SK-N-SH (cell line): ENCODE measurements around the gene LECT2. TPM values are rescaled to one million over a fixed set of nuclear protein-coding genes. Genes with fewer than 3 reads are reported as not detected.

ENCODE experiments used
- CTCF ChIA-PET: fragments of 300-600, 350-600 bp; formaldehyde crosslinking; extraction: SDS; loops from one replicate; lab custom pipeline; 2021; lab: Yijun Ruan, JAX
- POLR2A ChIA-PET: fragments of 350-600 bp; sonication (Branson Sonifier 250); formaldehyde crosslinking; extraction: SDS; loops from one replicate; lab custom pipeline; 2020; ENCODE audit warnings: antibody characterized with exemption, inconsistent platforms; lab: Yijun Ruan, JAX
- DNase-seq: peaks from one replicate; pipeline ENCODE4 v3.0.0; 2012
- H2AFZ ChIP-seq: fragments of 200-600 bp; sonication (generic); 2 replicates; pipeline ENCODE4 v1.8.1; 2016; ENCODE audit warnings: antibody characterized with exemption, mild to moderate bottlenecking, low read depth
- H3F3A ChIP-seq: fragments of 200-600 bp; sonication (generic); replicated peaks from 2 replicates; pipeline ENCODE3; 2016; ENCODE audit warnings: antibody characterized with exemption, mild to moderate bottlenecking; ENCODE audit not compliant: insufficient read depth
- H3K27ac ChIP-seq, 2 experiments: fragments of 200-500 bp in 1 of 2; fragments of 200-600 bp in 1 of 2; sonication (Bioruptor generic) in 1 of 2; sonication (generic), shearing (Covaris generic) in 1 of 2; 2 replicates each; pipeline versions ENCODE4 v1.5.1 to v1.6.1; 2014 to 2016; ENCODE audit warnings: low read depth in 2 of 2, inconsistent platforms in 1 of 2, low read length in 1 of 2, mild to moderate bottlenecking in 1 of 2, mixed read lengths in 1 of 2
- H3K27me3 ChIP-seq: fragments of 200-600 bp; sonication (generic), shearing (Covaris generic); 2 replicates; pipeline ENCODE4 v1.6.1; 2016; ENCODE audit warnings: mixed run types; ENCODE audit not compliant: insufficient read depth
- H3K36me3 ChIP-seq, 2 experiments: fragments of 200-500 bp in 1 of 2; fragments of 200-600 bp in 1 of 2; sonication (Bioruptor generic) in 1 of 2; sonication (generic) in 1 of 2; replicated peaks in 1 of 2; 2 replicates each; pipeline versions ENCODE3 to v1.5.1; 2014 to 2016; ENCODE audit warnings: low read length in 1 of 2, mild to moderate bottlenecking in 1 of 2; ENCODE audit not compliant: insufficient read depth in 2 of 2, control insufficient read depth in 1 of 2
- H3K4me1 ChIP-seq, 2 experiments: fragments of 200-500 bp in 1 of 2; fragments of 200-600 bp in 1 of 2; sonication (Bioruptor generic) in 1 of 2; sonication (generic), shearing (Covaris generic) in 1 of 2; 2 replicates each; pipeline versions ENCODE4 v1.5.1 to v1.6.1; 2014 to 2016; ENCODE audit warnings: low read depth in 1 of 2, low read length in 1 of 2, mixed run types in 1 of 2; ENCODE audit not compliant: insufficient read depth in 2 of 2, control insufficient read depth in 1 of 2
- H3K4me2 ChIP-seq: fragments of 200-600 bp; sonication (generic), shearing (Covaris generic); 2 replicates; pipeline ENCODE4 v1.6.1; 2017; ENCODE audit warnings: mixed run types
- H3K4me3 ChIP-seq, 2 experiments: fragments of 200-500 bp in 1 of 2; fragments of 200-600 bp in 1 of 2; sonication (Bioruptor generic) in 1 of 2; sonication (generic), shearing (Covaris generic) in 1 of 2; 2 replicates each; pipeline versions ENCODE4 v1.5.1 to v1.8.1; 2014 to 2016; ENCODE audit warnings: low read depth in 2 of 2, inconsistent platforms in 1 of 2, low read length in 1 of 2, mild to moderate bottlenecking in 1 of 2, mixed read lengths in 1 of 2, moderate library complexity in 1 of 2
- H3K79me2 ChIP-seq: fragments of 200-600 bp; sonication (generic); 2 replicates; pipeline ENCODE4 v1.8.1; 2017; ENCODE audit warnings: mild to moderate bottlenecking; ENCODE audit not compliant: insufficient read depth
- H3K9ac ChIP-seq: fragments of 200-600 bp; sonication (generic); 2 replicates; pipeline ENCODE4 v1.6.1; 2017; ENCODE audit warnings: mixed run types
- H3K9me2 ChIP-seq: fragments of 200-600 bp; sonication (generic); 2 replicates; pipeline ENCODE4 v1.6.1; 2017; ENCODE audit warnings: mixed run types
- H3K9me3 ChIP-seq: fragments of 200-600 bp; sonication (generic); 2 replicates; pipeline ENCODE4 v1.6.1; 2017; ENCODE audit warnings: mixed run types, mild to moderate bottlenecking, moderate library complexity
- H4K20me1 ChIP-seq: fragments of 200-600 bp; sonication (generic); 2 replicates; pipeline ENCODE4 v1.6.1; 2017; ENCODE audit warnings: mild to moderate bottlenecking, mixed run types; ENCODE audit not compliant: insufficient read depth
- EP300 ChIP-seq, 2 experiments: IDR thresholded peaks; 2 replicates each; pipeline versions ENCODE4 v1.4.0 to v1.6.1; 2012; ENCODE audit warnings: borderline replicate concordance in 1 of 2, low read depth in 1 of 2, low read length in 1 of 2
- FOXJ3 ChIP-seq: sonication (generic); formaldehyde crosslinking; IDR thresholded peaks from 2 replicates; pipeline ENCODE4 v1.5.1; 2020; ENCODE audit warnings: mild to moderate bottlenecking, missing genetic modification reagents
- FOXM1 ChIP-seq: IDR thresholded peaks from 2 replicates; pipeline ENCODE4 v1.4.0; 2012; ENCODE audit warnings: low read depth, mild to moderate bottlenecking
- GABPA ChIP-seq: IDR thresholded peaks from 2 replicates; pipeline ENCODE4 v1.4.0; 2012; ENCODE audit warnings: low read depth, mild to moderate bottlenecking
- GATA2 ChIP-seq: sonication (generic); formaldehyde crosslinking; IDR thresholded peaks from 2 replicates; pipeline ENCODE4 v1.5.0; 2020; ENCODE audit warnings: mild to moderate bottlenecking, missing genetic modification reagents
- JUND ChIP-seq: IDR thresholded peaks from 2 replicates; pipeline ENCODE4 v1.4.0; 2012
- MXI1 ChIP-seq: IDR thresholded peaks from 2 replicates; pipeline ENCODE4 v1.6.1; 2012; ENCODE audit warnings: mild to moderate bottlenecking, low read depth, low read length, improper control_type of control experiment
- NFIC ChIP-seq: IDR thresholded peaks from 2 replicates; pipeline ENCODE4 v1.4.0; 2012; ENCODE audit warnings: borderline replicate concordance
- NRF1 ChIP-seq: IDR thresholded peaks from 2 replicates; pipeline ENCODE4 v1.6.1; 2012; ENCODE audit warnings: low read depth, mild to moderate bottlenecking, low read length
- RAD21 ChIP-seq: IDR thresholded peaks from 2 replicates; pipeline ENCODE4 v1.6.1; 2012; ENCODE audit warnings: mild to moderate bottlenecking, low read length
- SIN3A ChIP-seq: IDR thresholded peaks from 2 replicates; pipeline ENCODE4 v1.6.1; 2012; ENCODE audit warnings: low read depth, mild to moderate bottlenecking, low read length, moderate library complexity, borderline replicate concordance
- SMC3 ChIP-seq: IDR thresholded peaks from 2 replicates; pipeline ENCODE4 v1.6.1; 2012; ENCODE audit warnings: low read depth, low read length, improper control_type of control experiment
- TCF12 ChIP-seq: IDR thresholded peaks from 2 replicates; pipeline ENCODE4 v1.4.0; 2012
- TEAD4 ChIP-seq: IDR thresholded peaks from 2 replicates; pipeline ENCODE4 v1.4.0; 2012; ENCODE audit warnings: mild to moderate bottlenecking, borderline replicate concordance; ENCODE audit not compliant: insufficient read depth
- WGBS: methylation state at CpG from one replicate; pipeline ENCODE4 v1.1.6; 2017; ENCODE audit warnings: low lambda C conversion rate; 5-methylcytosine and 5-hydroxymethylcytosine counted together
- polyA plus RNA-seq, 3 experiments: library from polyadenylated mRNA; depleted of rRNA; stranded (reverse); fragments of >200 nt; gene quantifications; 2 replicates each; pipeline ENCODE4 v1.2.3, GENCODE V29; 2012
- TF ChIP-seq, protein P1 (sequence below): IDR thresholded peaks from 2 replicates; pipeline ENCODE4 v1.4.0; 2012; ENCODE audit warnings: low read depth, borderline replicate concordance
- TF ChIP-seq, protein P2 (sequence below): IDR thresholded peaks from 2 replicates; pipeline ENCODE4; 2012
- TF ChIP-seq, protein P3 (sequence below): fragments of 150-350 bp; IDR thresholded peaks from 2 replicates; pipeline ENCODE4 v1.6.1; 2017; ENCODE audit warnings: antibody characterized with exemption, low read length, low read depth, borderline replicate concordance
- TF ChIP-seq, protein P4 (sequence below): fragments of 150-350 bp; IDR thresholded peaks from 2 replicates; pipeline ENCODE4 v1.6.1; 2016; ENCODE audit warnings: mild to moderate bottlenecking, low read depth, low read length
- TF ChIP-seq, protein P5 (sequence below): IDR thresholded peaks from 2 replicates; pipeline ENCODE4 v1.6.1; 2012; ENCODE audit warnings: mild to moderate bottlenecking, low read depth, low read length, moderate library complexity
- TF ChIP-seq, protein P6 (sequence below): fragments of 200-600 bp; sonication (generic); IDR thresholded peaks from 2 replicates; pipeline ENCODE4 v1.6.1; 2017; ENCODE audit warnings: antibody characterized with exemption, mild to moderate bottlenecking, moderate library complexity

LECT2 gene
- polyA plus RNA-seq, 1 of the 3 experiments (the other 2 are of a cell fraction), result 0.18 TPM

DNA sequence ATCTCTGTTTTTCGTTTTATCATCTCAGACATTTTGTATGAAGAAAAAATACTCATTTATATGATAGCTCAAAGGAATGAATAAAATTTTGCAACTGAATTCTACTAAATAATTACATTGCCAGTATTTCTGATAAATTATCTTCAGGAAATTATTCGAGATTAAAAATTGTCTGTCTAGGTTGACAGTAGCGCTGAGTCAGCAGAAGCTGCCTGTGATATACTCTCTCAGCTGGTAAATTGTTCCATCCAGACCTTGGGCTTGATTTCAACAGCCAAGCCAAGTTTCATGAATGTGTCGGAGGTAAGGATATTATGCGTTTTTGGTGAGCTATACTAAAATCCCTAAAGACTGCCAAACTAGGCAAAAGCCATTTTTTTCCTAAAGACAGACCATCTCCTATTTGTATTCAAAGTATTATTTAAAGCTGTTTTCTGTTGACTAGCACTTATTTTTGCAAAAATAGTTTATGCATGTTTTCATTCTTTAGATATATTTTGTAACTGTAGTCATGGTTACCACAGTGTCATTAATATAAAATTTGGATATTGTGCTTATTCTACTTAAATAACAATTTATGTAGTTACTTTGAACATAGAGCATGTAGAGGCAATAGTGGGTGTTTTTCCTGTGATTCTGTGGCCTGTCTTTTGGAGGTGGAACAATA lies 17.4 kb downstream of the LECT2 start:
- Histone ChIP-seq H2AFZ (no peak overlapping the region), H3K9ac (no peak overlapping the region), H3F3A (peaks cover 18% of the 10 kb centered on the region), H3K79me2 (peaks cover 51% of the 10 kb centered on the region), H3K4me3 (no peak overlapping the region), H3K9me2 (no peaks in the 10 kb centered on the region), H3K4me1 (no peaks in the 10 kb centered on the region; a peak in 1 of 4 replicates), H4K20me1 (no peaks in the 10 kb centered on the region), H3K27ac (no peak overlapping the region), H3K27me3 (no peaks in the 10 kb centered on the region), H3K9me3 (no peaks in the 10 kb centered on the region), H3K4me2 (no peak overlapping the region), H3K36me3 (peaks cover 36 to 53% of the 10 kb centered on the region in 2 experiments)
- WGBS, result 93% methylated on average over 5 of the region's 5 CpGs
- DNase-seq, result no peak
- no peak for TF ChIP-seq SMC3
- TF ChIP-seq GABPA, result no peak
- TF ChIP-seq TEAD4, result no peak
- no peak for TF ChIP-seq TCF12
- TF ChIP-seq, protein P1, sequence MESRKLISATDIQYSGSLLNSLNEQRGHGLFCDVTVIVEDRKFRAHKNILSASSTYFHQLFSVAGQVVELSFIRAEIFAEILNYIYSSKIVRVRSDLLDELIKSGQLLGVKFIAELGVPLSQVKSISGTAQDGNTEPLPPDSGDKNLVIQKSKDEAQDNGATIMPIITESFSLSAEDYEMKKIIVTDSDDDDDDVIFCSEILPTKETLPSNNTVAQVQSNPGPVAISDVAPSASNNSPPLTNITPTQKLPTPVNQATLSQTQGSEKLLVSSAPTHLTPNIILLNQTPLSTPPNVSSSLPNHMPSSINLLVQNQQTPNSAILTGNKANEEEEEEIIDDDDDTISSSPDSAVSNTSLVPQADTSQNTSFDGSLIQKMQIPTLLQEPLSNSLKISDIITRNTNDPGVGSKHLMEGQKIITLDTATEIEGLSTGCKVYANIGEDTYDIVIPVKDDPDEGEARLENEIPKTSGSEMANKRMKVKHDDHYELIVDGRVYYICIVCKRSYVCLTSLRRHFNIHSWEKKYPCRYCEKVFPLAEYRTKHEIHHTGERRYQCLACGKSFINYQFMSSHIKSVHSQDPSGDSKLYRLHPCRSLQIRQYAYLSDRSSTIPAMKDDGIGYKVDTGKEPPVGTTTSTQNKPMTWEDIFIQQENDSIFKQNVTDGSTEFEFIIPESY, result no peak
- TF ChIP-seq, protein P2, sequence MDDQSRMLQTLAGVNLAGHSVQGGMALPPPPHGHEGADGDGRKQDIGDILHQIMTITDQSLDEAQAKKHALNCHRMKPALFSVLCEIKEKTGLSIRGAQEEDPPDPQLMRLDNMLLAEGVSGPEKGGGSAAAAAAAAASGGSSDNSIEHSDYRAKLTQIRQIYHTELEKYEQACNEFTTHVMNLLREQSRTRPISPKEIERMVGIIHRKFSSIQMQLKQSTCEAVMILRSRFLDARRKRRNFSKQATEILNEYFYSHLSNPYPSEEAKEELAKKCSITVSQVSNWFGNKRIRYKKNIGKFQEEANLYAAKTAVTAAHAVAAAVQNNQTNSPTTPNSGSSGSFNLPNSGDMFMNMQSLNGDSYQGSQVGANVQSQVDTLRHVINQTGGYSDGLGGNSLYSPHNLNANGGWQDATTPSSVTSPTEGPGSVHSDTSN, result no peak
- no peak for TF ChIP-seq NFIC
- TF ChIP-seq, protein P3, sequence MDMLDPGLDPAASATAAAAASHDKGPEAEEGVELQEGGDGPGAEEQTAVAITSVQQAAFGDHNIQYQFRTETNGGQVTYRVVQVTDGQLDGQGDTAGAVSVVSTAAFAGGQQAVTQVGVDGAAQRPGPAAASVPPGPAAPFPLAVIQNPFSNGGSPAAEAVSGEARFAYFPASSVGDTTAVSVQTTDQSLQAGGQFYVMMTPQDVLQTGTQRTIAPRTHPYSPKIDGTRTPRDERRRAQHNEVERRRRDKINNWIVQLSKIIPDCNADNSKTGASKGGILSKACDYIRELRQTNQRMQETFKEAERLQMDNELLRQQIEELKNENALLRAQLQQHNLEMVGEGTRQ, result no peak
- no peak for TF ChIP-seq SIN3A
- TF ChIP-seq GATA2, result no peak
- TF ChIP-seq, protein P4, sequence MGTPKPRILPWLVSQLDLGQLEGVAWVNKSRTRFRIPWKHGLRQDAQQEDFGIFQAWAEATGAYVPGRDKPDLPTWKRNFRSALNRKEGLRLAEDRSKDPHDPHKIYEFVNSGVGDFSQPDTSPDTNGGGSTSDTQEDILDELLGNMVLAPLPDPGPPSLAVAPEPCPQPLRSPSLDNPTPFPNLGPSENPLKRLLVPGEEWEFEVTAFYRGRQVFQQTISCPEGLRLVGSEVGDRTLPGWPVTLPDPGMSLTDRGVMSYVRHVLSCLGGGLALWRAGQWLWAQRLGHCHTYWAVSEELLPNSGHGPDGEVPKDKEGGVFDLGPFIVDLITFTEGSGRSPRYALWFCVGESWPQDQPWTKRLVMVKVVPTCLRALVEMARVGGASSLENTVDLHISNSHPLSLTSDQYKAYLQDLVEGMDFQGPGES, result no peak
- TF ChIP-seq FOXM1, result no peak
- TF ChIP-seq, protein P5, sequence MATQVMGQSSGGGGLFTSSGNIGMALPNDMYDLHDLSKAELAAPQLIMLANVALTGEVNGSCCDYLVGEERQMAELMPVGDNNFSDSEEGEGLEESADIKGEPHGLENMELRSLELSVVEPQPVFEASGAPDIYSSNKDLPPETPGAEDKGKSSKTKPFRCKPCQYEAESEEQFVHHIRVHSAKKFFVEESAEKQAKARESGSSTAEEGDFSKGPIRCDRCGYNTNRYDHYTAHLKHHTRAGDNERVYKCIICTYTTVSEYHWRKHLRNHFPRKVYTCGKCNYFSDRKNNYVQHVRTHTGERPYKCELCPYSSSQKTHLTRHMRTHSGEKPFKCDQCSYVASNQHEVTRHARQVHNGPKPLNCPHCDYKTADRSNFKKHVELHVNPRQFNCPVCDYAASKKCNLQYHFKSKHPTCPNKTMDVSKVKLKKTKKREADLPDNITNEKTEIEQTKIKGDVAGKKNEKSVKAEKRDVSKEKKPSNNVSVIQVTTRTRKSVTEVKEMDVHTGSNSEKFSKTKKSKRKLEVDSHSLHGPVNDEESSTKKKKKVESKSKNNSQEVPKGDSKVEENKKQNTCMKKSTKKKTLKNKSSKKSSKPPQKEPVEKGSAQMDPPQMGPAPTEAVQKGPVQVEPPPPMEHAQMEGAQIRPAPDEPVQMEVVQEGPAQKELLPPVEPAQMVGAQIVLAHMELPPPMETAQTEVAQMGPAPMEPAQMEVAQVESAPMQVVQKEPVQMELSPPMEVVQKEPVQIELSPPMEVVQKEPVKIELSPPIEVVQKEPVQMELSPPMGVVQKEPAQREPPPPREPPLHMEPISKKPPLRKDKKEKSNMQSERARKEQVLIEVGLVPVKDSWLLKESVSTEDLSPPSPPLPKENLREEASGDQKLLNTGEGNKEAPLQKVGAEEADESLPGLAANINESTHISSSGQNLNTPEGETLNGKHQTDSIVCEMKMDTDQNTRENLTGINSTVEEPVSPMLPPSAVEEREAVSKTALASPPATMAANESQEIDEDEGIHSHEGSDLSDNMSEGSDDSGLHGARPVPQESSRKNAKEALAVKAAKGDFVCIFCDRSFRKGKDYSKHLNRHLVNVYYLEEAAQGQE, result no peak
- no peak for TF ChIP-seq MXI1
- TF ChIP-seq, protein P6, sequence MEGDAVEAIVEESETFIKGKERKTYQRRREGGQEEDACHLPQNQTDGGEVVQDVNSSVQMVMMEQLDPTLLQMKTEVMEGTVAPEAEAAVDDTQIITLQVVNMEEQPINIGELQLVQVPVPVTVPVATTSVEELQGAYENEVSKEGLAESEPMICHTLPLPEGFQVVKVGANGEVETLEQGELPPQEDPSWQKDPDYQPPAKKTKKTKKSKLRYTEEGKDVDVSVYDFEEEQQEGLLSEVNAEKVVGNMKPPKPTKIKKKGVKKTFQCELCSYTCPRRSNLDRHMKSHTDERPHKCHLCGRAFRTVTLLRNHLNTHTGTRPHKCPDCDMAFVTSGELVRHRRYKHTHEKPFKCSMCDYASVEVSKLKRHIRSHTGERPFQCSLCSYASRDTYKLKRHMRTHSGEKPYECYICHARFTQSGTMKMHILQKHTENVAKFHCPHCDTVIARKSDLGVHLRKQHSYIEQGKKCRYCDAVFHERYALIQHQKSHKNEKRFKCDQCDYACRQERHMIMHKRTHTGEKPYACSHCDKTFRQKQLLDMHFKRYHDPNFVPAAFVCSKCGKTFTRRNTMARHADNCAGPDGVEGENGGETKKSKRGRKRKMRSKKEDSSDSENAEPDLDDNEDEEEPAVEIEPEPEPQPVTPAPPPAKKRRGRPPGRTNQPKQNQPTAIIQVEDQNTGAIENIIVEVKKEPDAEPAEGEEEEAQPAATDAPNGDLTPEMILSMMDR, result no peak
- no peak for TF ChIP-seq NRF1
- TF ChIP-seq JUND, result no peak
- no peak for TF ChIP-seq FOXJ3 (CRISPR knock-in tag)
- TF ChIP-seq EP300 (IDR thresholded peaks at IDR 0.05; ENCODE audit: borderline replicate concordance in 1 of 2, low read depth in 1 of 2, low read length in 1 of 2), result no peak
- no peak for TF ChIP-seq RAD21
- CTCF ChIA-PET, result interaction anchor here (0.9 to 2.6 kb wide), 8 partner anchors 8 to 276 kb away, joined by 3 to 13 read pairs (median 4); no protein-coding TSS in a partner anchor
- POLR2A ChIA-PET, result no interaction called here
